HEK293 (cell line): Measurements from ENCODE around the gene GBGT1.
A peak's percentile ranks its signal among the peaks of the same experiment; 100 is the strongest.

Source experiments
- EGR2 ChIP-seq: fragments of 450-650 bp; formaldehyde crosslinking; IDR thresholded peaks from 2 replicates; pipeline ENCODE4 v1.5.1; 2016; ENCODE audit warnings: low read depth, missing biosample characterization, missing genetic modification characterization
- FEZF1 ChIP-seq: fragments of 450-650 bp; formaldehyde crosslinking; IDR thresholded peaks from 2 replicates; pipeline ENCODE4 v1.5.1; 2016; ENCODE audit warnings: missing biosample characterization, missing genetic modification characterization
- GLIS1 ChIP-seq: fragments of 450-650 bp; formaldehyde crosslinking; IDR thresholded peaks from 2 replicates; pipeline ENCODE4 v1.5.1; 2016; ENCODE audit warnings: missing biosample characterization, missing genetic modification characterization
- HOXD13 ChIP-seq: sonication (generic); formaldehyde crosslinking; IDR thresholded peaks from 2 replicates; pipeline ENCODE4 v1.8.0; 2022; ENCODE audit warnings: missing genetic modification reagents, borderline replicate concordance
- KLF16 ChIP-seq: fragments of 450-650 bp; formaldehyde crosslinking; IDR thresholded peaks from 2 replicates; pipeline ENCODE4 v1.5.1; 2017; ENCODE audit warnings: missing biosample characterization, missing genetic modification characterization
- KLF9 ChIP-seq: fragments of 450-650 bp; formaldehyde crosslinking; IDR thresholded peaks from 2 replicates; pipeline ENCODE4 v1.5.1; 2016; ENCODE audit warnings: missing biosample characterization, missing genetic modification characterization, low read depth
- MEIS1 ChIP-seq: sonication (generic); formaldehyde crosslinking; IDR thresholded peaks from 2 replicates; pipeline ENCODE4 v1.8.1; 2022; ENCODE audit warnings: missing genetic modification reagents, mild to moderate bottlenecking, borderline replicate concordance
- MZF1 ChIP-seq: fragments of 450-650 bp; formaldehyde crosslinking; IDR thresholded peaks from 2 replicates; pipeline ENCODE4 v1.5.1; 2017; ENCODE audit warnings: missing biosample characterization, missing genetic modification characterization, borderline replicate concordance
- SCRT1 ChIP-seq: fragments of 450-650 bp; formaldehyde crosslinking; IDR thresholded peaks from 2 replicates; pipeline ENCODE4 v1.5.1; 2016; ENCODE audit warnings: missing biosample characterization, missing genetic modification characterization, borderline replicate concordance
- SCRT2 ChIP-seq: fragments of 450-650 bp; formaldehyde crosslinking; IDR thresholded peaks from 2 replicates; pipeline ENCODE4 v1.5.1; 2016; ENCODE audit warnings: missing biosample characterization, missing genetic modification characterization
- SP2 ChIP-seq: fragments of 450-650 bp; formaldehyde crosslinking; IDR thresholded peaks from 2 replicates; pipeline ENCODE4 v1.5.1; 2016; ENCODE audit warnings: missing biosample characterization, missing genetic modification characterization
- SP3 ChIP-seq: fragments of 450-650 bp; formaldehyde crosslinking; IDR thresholded peaks from 2 replicates; pipeline ENCODE4 v1.5.1; 2016; ENCODE audit warnings: missing biosample characterization, missing genetic modification characterization
- WT1 ChIP-seq: fragments of 450-650 bp; formaldehyde crosslinking; IDR thresholded peaks from 2 replicates; pipeline ENCODE4 v1.5.1; 2016; ENCODE audit warnings: missing biosample characterization, missing genetic modification characterization
- ZBTB21 ChIP-seq: fragments of 450-650 bp; formaldehyde crosslinking; IDR thresholded peaks from 2 replicates; pipeline ENCODE4 v1.5.1; 2017; ENCODE audit warnings: missing biosample characterization, missing genetic modification characterization
- ZFHX2 ChIP-seq: fragments of 450-650 bp; formaldehyde crosslinking; conservative IDR thresholded peaks from 2 replicates; pipeline ENCODE4 v1.5.1; 2016; ENCODE audit warnings: missing biosample characterization, missing genetic modification characterization
- ZNF10 ChIP-seq: fragments of 450-650 bp; formaldehyde crosslinking; IDR thresholded peaks from 2 replicates; pipeline ENCODE4 v1.5.1; 2017; ENCODE audit warnings: missing biosample characterization, missing genetic modification characterization
- ZNF114 ChIP-seq: fragments of 450-650 bp; formaldehyde crosslinking; IDR thresholded peaks from 2 replicates; pipeline ENCODE4 v1.5.0; 2017; ENCODE audit warnings: missing biosample characterization, missing genetic modification characterization
- ZNF19 ChIP-seq: fragments of 450-650 bp; formaldehyde crosslinking; IDR thresholded peaks from 2 replicates; pipeline ENCODE4; 2016; ENCODE audit warnings: missing biosample characterization, missing genetic modification characterization, low read depth
- ZNF2 ChIP-seq: fragments of 450-650 bp; formaldehyde crosslinking; IDR thresholded peaks from 2 replicates; pipeline ENCODE4 v1.5.1; 2016; ENCODE audit warnings: missing biosample characterization, missing genetic modification characterization
- ZNF324 ChIP-seq: fragments of 450-650 bp; formaldehyde crosslinking; IDR thresholded peaks from 2 replicates; pipeline ENCODE4 v1.5.1; 2016; ENCODE audit warnings: missing biosample characterization, missing genetic modification characterization
- ZNF335 ChIP-seq: fragments of 450-650 bp; formaldehyde crosslinking; conservative IDR thresholded peaks from 2 replicates; pipeline ENCODE4 v1.5.1; 2016; ENCODE audit warnings: missing biosample characterization, missing genetic modification characterization
- ZNF350 ChIP-seq: fragments of 450-650 bp; formaldehyde crosslinking; IDR thresholded peaks from 2 replicates; pipeline ENCODE4 v1.5.0; 2017; ENCODE audit warnings: missing biosample characterization, mild to moderate bottlenecking, missing genetic modification characterization
- ZNF404 ChIP-seq: fragments of 450-650 bp; formaldehyde crosslinking; IDR thresholded peaks from 2 replicates; pipeline ENCODE4 v1.5.1; 2017; ENCODE audit warnings: missing biosample characterization, missing genetic modification characterization
- ZNF416 ChIP-seq: fragments of 450-650 bp; formaldehyde crosslinking; IDR thresholded peaks from 2 replicates; pipeline ENCODE4 v1.5.1; 2016; ENCODE audit warnings: missing biosample characterization, missing genetic modification characterization
- ZNF610 ChIP-seq: fragments of 450-650 bp; formaldehyde crosslinking; IDR thresholded peaks from 2 replicates; pipeline ENCODE4 v1.5.1; 2016; ENCODE audit warnings: missing biosample characterization, missing genetic modification characterization, borderline replicate concordance
- ZNF621 ChIP-seq: fragments of 450-650 bp; formaldehyde crosslinking; IDR thresholded peaks from 2 replicates; pipeline ENCODE4 v1.5.1; 2017; ENCODE audit warnings: missing biosample characterization, missing genetic modification characterization
- ZNF626 ChIP-seq: fragments of 450-650 bp; sonication (Bioruptor Pico); formaldehyde crosslinking; IDR thresholded peaks from 2 replicates; pipeline ENCODE4 v1.5.1; 2018; ENCODE audit warnings: missing biosample characterization, missing genetic modification characterization, inconsistent platforms
- ZXDB ChIP-seq: fragments of 450-650 bp; formaldehyde crosslinking; IDR thresholded peaks from 2 replicates; pipeline ENCODE4 v1.5.1; 2016; ENCODE audit warnings: missing biosample characterization, missing genetic modification characterization
- TF ChIP-seq, protein P1 (sequence below): fragments of 450-650 bp; formaldehyde crosslinking; IDR thresholded peaks from 2 replicates; pipeline ENCODE4 v1.5.1; 2017; ENCODE audit warnings: missing biosample characterization, mild to moderate bottlenecking, missing genetic modification characterization, moderate library complexity
- TF ChIP-seq, protein P2 (sequence below): fragments of 450-650 bp; formaldehyde crosslinking; optimal IDR thresholded peaks from 2 replicates; pipeline ENCODE3; 2016; ENCODE audit warnings: missing biosample characterization, mild to moderate bottlenecking, missing genetic modification characterization
- TF ChIP-seq, protein P3 (sequence below): fragments of 450-650 bp; formaldehyde crosslinking; IDR thresholded peaks from 2 replicates; pipeline ENCODE4 v1.5.1; 2016; ENCODE audit warnings: missing biosample characterization, missing genetic modification characterization
- TF ChIP-seq, protein P4 (sequence below): fragments of 450-650 bp; formaldehyde crosslinking; IDR thresholded peaks from 2 replicates; pipeline ENCODE4 v1.5.1; 2016; ENCODE audit warnings: missing biosample characterization, missing genetic modification characterization

The GBGT1 gene

DNA sequence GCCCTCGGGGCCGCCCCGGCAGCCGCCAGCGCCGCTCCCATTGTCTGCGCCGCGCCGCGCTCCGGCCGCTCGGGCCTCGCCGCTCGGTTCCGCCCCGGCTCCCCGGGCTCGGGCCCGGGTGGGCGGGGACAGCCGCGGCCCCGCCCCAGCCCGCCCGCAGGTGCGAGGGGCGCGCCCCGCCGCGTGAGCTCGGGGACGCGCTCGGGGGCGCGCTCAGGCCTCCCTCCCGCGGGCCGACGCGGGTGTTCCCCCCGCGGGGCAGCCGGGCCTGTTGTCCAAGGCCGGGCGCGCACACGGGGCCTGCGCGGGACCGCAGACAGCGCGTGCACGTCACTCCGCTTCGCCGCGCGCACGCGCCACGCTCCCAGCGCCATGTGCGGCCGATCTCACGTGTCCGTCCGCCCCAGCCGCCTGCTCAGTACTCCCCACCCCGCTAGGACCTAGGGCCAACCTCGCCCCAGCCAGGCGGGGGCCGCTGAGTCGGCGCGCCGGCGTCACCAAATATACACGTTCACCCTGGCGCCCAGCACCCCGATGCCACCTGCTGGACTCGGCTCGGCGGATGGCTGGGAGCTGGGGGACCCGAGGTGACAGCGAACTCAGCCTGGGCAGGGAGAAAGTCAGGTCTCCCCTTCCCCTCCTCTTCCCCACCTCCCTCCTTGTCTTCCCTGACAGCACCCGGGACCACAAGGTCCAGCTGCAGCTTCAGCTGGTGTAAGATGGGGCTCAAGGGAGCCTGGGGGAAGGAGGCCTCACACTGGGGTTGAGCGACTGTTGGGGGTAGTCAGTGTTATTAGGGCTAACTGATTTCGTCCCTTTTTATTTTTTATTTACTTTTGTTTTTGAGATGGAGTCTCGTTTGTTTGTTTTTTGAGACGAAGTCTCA, 14.3 kb downstream of the GBGT1 start (continued):
- TF ChIP-seq ZNF19 (no peak), ZNF404 (tag by site-specific recombination) (no peak), SCRT1 (tag by site-specific recombination) (peak; percentile 73; the same call in 1 of the 2 replicates), ZBTB21 (tag by site-specific recombination) (0 out of 2 replicates have a peak, but pooled peaks have one; percentile 19), ZNF350 (tag by site-specific recombination) (no peak), ZNF416 (tag by site-specific recombination) (no peak), HOXD13 (CRISPR knock-in tag) (no peak), KLF16 (tag by site-specific recombination) (peak; percentile 32; the same call in 1 of the 2 replicates), KLF9 (peak; percentile 59), MEIS1 (CRISPR knock-in tag) (no peak), FEZF1 (tag by site-specific recombination) (no peak), ZNF10 (peak; percentile 69; the same call in 1 of the 2 replicates), SCRT2 (tag by site-specific recombination) (peak; percentile 91), ZNF114 (tag by site-specific recombination) (no peak), ZNF610 (tag by site-specific recombination) (0 out of 2 replicates have a peak, but pooled peaks have one; percentile 40), ZXDB (tag by site-specific recombination) (peak; percentile 60), MZF1 (tag by site-specific recombination) (no peak), SP2 (tag by site-specific recombination) (peak; percentile 39), ZNF324 (tag by site-specific recombination) (no peak), GLIS1 (peak; percentile 78), ZNF621 (tag by site-specific recombination) (no peak), ZNF626 (tag by site-specific recombination) (no peak), ZNF335 (tag by site-specific recombination) (peak; percentile 94), EGR2 (tag by site-specific recombination) (peak; percentile 72), ZNF2 (tag by site-specific recombination) (peak; percentile 70), SP3 (tag by site-specific recombination) (peak; percentile 22; the same call in 1 of the 2 replicates), WT1 (peak; percentile 55; the same call in 1 of the 2 replicates), ZFHX2 (tag by site-specific recombination) (peak; percentile 84)
- TF ChIP-seq, protein P1, sequence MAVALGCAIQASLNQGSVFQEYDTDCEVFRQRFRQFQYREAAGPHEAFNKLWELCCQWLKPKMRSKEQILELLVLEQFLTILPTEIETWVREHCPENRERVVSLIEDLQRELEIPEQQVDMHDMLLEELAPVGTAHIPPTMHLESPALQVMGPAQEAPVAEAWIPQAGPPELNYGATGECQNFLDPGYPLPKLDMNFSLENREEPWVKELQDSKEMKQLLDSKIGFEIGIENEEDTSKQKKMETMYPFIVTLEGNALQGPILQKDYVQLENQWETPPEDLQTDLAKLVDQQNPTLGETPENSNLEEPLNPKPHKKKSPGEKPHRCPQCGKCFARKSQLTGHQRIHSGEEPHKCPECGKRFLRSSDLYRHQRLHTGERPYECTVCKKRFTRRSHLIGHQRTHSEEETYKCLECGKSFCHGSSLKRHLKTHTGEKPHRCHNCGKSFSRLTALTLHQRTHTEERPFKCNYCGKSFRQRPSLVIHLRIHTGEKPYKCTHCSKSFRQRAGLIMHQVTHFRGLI (tag by site-specific recombination), result peak; percentile 68
- TF ChIP-seq, protein P2, sequence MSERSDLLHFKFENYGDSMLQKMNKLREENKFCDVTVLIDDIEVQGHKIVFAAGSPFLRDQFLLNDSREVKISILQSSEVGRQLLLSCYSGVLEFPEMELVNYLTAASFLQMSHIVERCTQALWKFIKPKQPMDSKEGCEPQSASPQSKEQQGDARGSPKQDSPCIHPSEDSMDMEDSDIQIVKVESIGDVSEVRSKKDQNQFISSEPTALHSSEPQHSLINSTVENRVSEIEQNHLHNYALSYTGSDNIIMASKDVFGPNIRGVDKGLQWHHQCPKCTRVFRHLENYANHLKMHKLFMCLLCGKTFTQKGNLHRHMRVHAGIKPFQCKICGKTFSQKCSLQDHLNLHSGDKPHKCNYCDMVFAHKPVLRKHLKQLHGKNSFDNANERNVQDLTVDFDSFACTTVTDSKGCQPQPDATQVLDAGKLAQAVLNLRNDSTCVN (tag by site-specific recombination), result peak; percentile 94
- TF ChIP-seq, protein P3, sequence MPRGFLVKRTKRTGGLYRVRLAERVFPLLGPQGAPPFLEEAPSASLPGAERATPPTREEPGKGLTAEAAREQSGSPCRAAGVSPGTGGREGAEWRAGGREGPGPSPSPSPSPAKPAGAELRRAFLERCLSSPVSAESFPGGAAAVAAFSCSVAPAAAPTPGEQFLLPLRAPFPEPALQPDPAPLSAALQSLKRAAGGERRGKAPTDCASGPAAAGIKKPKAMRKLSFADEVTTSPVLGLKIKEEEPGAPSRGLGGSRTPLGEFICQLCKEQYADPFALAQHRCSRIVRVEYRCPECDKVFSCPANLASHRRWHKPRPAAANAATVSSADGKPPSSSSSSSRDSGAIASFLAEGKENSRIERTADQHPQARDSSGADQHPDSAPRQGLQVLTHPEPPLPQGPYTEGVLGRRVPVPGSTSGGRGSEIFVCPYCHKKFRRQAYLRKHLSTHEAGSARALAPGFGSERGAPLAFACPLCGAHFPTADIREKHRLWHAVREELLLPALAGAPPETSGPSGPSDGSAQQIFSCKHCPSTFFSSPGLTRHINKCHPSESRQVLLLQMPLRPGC (tag by site-specific recombination), result peak; percentile 52; the same call in 1 of the 2 replicates
- TF ChIP-seq, protein P4, sequence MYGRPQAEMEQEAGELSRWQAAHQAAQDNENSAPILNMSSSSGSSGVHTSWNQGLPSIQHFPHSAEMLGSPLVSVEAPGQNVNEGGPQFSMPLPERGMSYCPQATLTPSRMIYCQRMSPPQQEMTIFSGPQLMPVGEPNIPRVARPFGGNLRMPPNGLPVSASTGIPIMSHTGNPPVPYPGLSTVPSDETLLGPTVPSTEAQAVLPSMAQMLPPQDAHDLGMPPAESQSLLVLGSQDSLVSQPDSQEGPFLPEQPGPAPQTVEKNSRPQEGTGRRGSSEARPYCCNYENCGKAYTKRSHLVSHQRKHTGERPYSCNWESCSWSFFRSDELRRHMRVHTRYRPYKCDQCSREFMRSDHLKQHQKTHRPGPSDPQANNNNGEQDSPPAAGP, result peak; percentile 86
